ENCODE results near the gene ATP7B. TPM values are rescaled to one million over a fixed set of nuclear protein-coding genes. Genes with fewer than 3 reads are reported as not detected.
A peak's percentile ranks its signal among the peaks of the same experiment; 100 is the strongest.
"Not testable (repeated sequence)": the region's sequence is repeated elsewhere in the genome, so short reads cannot be mapped to it uniquely, and the experiment has no call there.

The ATP7B gene
- total RNA-seq, result 3.5 and 15.9 TPM in 2 replicates

GRCh38 chr13:52010890-52011631 is at the start of gene ATP7B:
Gene ATP7B (minus strand): TSS chr13:52011450. CDS start chr13:52011337, 113 bp downstream.
- no peak for DNase-seq (ENCODE audit: low read depth)

- no peak for DNase-seq (ENCODE audit: low read depth)
Observed at GRCh38 chr13:52053460-52053859, 42.2 kb upstream of the ATP7B start.

- DNase-seq (ENCODE audit: low read depth), result no peak
Observed at GRCh38 chr13:52051400-52051799, 40.1 kb upstream of the ATP7B start.

GRCh38 chr13:52048516-52048915 is 37.3 kb upstream of the ATP7B start:
- no peak for DNase-seq (ENCODE audit: low read depth)

GRCh38 chr13:52047463-52047862 is 36.2 kb upstream of the ATP7B start:
- no peak for DNase-seq (ENCODE audit: low read depth)

DNA sequence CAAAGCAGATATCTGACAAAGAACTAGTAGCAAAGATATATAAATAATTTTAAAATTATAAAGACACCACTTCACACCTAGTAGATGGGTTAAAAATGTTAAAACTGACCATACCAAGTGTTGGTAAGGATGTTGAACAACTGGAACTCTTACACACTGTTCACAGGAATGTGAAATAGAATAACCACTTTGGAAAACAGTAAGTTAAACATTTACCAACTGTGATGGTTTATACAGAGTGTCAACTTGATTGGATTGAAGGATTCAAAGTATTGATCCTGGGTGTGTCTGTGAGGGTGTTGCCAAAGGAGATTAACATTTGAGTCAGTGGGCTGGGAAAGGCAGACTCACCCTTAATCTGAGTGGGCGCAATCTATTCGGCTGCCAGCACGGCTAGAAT is 32.4 kb upstream of the ATP7B start:
- peak; percentile 19 for DNase-seq (ENCODE audit: low read depth)

DNA sequence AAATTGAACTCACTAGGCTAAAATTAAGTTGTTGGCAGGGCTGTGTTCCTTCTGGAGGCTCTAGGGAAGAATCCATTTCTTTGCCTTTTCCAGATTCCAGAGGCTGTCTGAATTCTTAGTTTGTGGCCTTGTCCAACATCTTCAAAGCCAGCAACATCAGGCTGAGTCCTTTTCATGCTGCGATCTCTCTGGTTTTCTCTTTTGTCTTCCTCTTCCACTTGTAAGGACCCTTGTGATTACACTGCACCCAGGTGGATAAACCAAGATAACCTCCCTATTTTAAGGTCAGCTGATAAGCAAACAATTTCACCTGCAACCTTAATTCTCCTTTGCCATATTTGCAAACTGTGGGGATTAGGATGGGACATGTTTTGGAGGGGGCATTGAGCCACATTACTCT is 24.8 kb upstream of the ATP7B start:
- DNase-seq (ENCODE audit: low read depth), result no peak

- peak; percentile 13 for DNase-seq (ENCODE audit: low read depth)
Observed at GRCh38 chr13:52034616-52035226, 23.5 kb upstream of the ATP7B start.

DNA sequence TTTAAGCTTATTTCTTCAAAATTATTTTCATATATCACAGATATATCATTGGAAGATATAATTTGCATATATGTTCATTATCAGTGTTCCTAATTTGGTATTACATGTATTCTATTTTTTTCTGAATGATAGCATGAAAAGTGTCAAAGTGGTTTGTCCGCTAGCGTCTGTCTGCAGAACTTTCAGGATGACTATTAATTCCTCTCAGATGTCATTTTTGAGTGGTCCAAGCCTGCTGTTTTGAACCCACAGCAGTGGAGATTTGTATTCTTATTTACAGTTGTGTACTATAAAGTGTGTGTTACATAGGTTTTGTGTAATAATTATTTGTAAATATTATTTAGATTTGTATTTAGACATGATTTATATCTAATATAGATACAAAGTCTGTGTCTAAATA is 21.8 kb upstream of the ATP7B start:
- DNase-seq (ENCODE audit: low read depth), result no peak

DNA sequence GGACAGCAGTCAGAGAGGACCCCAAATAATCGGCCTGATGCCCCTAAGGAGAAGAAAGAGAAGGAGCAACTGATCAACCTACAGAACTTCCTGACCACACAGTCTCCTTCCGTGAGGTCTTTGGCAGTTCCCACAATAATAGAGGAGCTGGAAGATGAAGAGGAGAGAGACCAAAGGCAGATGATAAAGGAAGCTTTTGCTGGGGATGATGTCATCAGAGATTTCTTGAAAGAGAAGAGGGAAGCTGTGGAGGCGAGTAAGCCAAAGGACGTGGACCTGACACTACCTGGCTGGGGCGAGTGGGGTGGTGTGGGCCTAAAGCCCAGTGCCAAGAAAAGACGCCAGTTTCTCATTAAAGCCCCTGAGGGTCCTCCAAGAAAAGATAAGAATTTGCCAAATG is 19.2 kb upstream of the ATP7B start:
- not testable (repeated sequence) for DNase-seq (ENCODE audit: low read depth)

DNA sequence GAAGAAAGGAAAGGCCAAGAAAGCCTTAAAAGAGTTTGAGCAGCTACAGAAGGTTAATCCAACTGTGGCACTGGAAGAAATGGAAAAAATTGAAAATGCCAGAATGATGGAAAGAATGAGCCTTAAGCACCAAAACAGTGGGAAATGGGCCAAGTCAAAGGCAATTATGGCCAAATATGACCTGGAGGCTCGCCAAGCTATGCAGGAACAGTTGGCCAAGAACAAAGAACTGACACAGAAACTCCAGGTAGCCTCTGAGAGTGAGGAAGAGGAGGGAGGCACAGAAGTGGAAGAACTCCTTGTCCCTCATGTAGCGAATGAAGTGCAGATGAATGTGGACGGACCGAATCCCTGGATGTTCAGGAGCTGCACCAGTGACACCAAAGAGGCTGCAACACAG is 18.3 kb upstream of the ATP7B start:
- no peak for DNase-seq (ENCODE audit: low read depth)

DNA sequence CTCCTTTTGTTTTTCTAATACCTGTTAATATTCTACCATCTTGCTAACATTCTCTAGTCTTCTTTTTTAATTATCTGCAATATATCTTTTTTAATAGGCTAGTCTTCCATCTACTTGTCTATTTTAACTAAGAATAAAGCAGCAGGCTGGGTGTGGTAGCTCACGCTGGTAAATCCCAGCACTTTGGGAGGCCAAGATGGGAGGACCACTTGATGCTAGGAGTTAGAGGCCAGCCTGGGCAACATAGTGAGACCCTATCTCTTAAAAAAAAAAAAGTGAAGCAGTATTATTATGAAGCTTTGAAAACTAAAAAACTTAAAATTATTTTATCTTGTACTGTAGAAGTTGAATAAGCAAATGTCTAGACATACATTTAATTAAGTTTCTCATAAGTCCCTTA is 16.6 kb upstream of the ATP7B start:
- no peak for DNase-seq (ENCODE audit: low read depth)

DNA sequence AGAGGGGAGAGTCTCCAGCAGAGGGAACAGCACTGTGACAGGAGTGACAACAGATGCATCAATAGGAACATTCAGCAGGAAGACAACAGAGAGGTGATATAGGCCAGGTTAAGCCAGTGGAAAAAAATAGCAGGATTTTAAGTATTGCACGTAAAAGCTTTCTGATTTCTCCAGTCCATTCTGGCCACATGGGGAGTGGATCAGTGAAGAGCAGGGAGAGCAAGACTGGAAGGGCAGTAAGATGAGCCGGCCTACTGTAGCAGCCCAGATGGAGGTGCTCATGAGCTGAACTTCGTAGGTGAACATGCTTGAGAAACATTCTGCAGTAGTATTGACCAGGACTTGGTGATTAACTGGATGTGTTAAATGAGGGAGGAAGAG is 15.0 kb upstream of the ATP7B start:
- no peak for DNase-seq (ENCODE audit: low read depth)

DNA sequence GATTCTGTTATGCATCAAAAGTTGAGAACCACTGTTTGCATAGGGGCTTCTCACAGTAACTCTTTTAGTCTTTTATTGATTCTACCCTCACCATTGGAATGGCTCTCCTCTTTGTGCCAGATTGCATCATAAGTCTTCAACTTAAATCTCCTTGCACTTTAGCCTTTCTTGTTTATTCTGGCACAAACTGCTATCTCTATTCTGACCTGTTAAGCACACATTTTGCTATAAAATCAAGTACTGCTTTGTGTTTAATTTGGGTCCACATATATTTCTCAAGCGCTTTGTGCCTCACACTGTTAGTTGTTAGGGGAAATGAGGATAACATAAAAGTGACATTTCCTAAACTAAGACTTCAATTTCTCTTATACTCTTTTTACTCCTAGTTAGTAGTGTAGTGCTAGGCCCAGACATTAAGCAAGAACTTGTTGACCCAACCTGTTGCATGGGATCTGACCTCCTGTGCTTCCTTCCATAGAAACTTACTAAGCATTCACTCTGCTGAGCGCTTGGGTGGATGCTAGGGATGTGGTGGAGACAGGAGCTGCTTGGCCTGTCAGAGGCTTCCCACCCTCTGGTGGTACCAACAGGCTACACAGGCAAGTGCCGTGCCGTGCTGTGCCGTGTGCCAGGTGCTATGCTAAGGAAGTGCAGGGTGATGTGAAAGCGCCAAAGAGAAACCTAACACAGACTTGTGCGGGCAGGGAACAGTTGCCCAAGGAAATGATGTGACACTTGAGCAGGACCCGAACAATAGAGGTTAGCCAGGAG is 14.4 kb upstream of the ATP7B start:
- DNase-seq (ENCODE audit: low read depth), result no peak

GRCh38 chr13:52024481-52024880 is 13.2 kb upstream of the ATP7B start, which contains the start of gene UTP14C:
Gene UTP14C (plus strand): TSS chr13:52024691. CDS start chr13:52028805, 4,114 bp downstream.
- DNase-seq (ENCODE audit: low read depth), result no peak

DNA sequence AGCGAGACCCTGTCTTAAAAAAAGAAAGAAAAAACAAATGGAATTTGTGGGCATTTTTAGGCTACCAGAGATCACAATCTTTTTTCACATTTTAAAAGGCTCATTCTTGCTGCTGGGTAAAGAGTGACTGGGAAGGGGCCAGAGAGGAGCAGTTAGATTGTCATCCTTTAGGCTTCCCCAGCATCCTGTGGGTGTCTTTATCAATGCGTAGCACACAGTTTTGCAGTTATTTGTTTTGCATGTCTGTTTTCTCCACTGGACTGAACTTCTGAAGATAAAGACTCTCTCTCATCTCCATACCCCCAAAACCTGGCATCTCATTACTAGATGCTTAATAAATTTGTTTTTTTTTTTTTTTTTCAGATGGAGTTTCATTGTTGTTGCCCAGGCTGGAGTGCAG is 11.1 kb upstream of the ATP7B start:
- DNase-seq (ENCODE audit: low read depth), result no peak

GRCh38 chr13:52020191-52020590 is 8.9 kb upstream of the ATP7B start:
- DNase-seq (ENCODE audit: low read depth), result no peak

GRCh38 chr13:52016296-52016695 is 5.0 kb upstream of the ATP7B start:
- DNase-seq (ENCODE audit: low read depth), result no peak

DNA sequence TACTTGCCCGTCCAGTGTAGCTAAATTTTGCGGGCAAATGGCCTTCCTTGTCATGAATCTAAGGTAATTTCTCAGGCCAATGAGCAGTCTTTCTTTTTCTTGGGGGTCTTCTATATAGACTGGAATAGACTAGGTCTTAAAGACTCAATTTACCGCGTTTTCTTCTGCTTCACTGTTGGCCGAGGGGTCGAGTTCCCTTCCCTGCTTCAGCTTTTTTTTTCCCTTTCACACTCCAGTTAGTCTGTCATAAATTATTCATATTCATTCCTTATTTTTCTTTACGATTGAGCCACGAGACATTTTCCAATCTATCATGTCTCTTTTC is 1.2 kb upstream of the ATP7B start:
- no peak for DNase-seq (ENCODE audit: low read depth)

DNA sequence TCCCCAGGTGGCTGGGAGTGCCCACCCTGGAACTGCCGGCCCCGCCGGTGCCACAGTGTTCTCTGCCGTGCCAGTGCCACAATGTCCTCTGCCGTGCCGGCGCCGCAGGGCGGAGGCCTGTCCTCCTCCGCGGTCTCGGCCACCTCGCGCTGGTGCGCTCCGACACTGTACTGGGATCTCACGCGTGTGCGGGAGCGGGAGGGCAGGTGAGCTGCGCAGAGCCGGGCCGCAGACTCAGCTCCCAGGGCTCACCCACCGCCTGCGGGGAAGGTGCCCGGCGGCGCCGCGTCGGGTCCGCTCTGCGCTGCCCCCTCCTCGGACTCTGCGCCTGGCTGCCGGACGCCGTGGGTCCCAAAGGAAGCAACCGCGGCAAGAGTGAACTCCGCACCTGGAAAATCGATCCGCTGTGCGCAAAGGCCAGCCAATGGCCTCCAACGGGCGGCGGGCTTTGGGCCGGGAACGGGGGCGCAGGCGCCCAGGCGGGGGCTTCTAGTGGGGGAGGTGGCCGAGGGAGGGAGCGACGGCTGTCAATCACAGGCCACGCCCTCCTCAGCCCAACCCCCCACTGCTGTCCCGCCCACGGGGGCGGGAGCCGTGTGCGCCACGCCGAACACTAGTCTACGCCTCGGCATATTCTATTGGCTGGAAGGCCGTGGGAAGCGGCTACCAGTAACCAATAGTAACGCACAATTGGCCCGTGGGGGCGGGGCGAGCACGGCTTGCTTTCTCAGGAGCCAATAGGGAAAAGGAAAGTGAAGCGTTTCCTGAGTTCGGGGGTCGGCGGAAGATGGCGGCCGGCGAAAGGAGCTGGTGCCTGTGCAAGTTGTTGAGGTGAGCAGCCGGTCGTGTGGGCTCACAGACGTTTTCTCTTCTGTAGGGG is 622 bp upstream of the ATP7B start, which contains the start of gene ALG11:
Gene ALG11, plus strand, starts transcription at position 767 of the 880 bp plus-strand sequence. Its CDS starts 21 bp downstream, at position 788.
- peak; percentile 95 for DNase-seq (ENCODE audit: low read depth)

- no peak for DNase-seq (ENCODE audit: low read depth)
Observed at GRCh38 chr13:52009946-52010345, 1.3 kb downstream of the ATP7B start.

All from renal cortical epithelial cell (primary cell).